GM12878 (cell line): ENCODE measurements around the gene NADSYN1. TPM values are rescaled to one million over a fixed set of nuclear protein-coding genes. Genes with fewer than 3 reads are reported as not detected.

Experiments
- ATAC-seq: fragments of 200-7000 bp; cut with Tn5 transposase; 3 replicates; pipeline ENCODE4 v1.9.1; 2020; ENCODE audit warnings: mild to moderate bottlenecking, moderate library complexity
- BruUV-seq: library from RNA; stranded (reverse); fragments of 400-500 nt; replicated peaks from 2 replicates; lab custom pipeline; 2021; lab: Mats Ljungman, UMichigan
- CTCF ChIA-PET: fragments of 300-600 bp; sonication (Branson Sonifier 250); formaldehyde crosslinking; extraction: SDS; loops from one replicate; lab custom pipeline; 2021; ENCODE audit warnings: inconsistent platforms; lab: Yijun Ruan, JAX
- POLR2A ChIA-PET: fragments of 350-600 bp; formaldehyde crosslinking; extraction: SDS; loops from one replicate; lab custom pipeline; 2021; ENCODE audit warnings: inconsistent platforms; lab: Charles Lee
- RAD21 ChIA-PET: fragments of 300-600 bp; sonication (Branson Sonifier 250); formaldehyde crosslinking; loops from one replicate; lab custom pipeline; 2023; ENCODE audit warnings: antibody characterized with exemption; ENCODE audit not compliant: unreplicated experiment; lab: Charles Lee
- SMC1A ChIA-PET: fragments of 300-600 bp; sonication (Branson Sonifier 250); formaldehyde crosslinking; loops from one replicate; lab custom pipeline; 2023; ENCODE audit not compliant: unreplicated experiment, uncharacterized antibody; lab: Charles Lee
- DNase-seq: peaks from one replicate; pipeline ENCODE4 v3.0.0-alpha.2; 2011; ENCODE audit warnings: low read depth, low spot score
- FAIRE-seq: peaks from 3 replicates; lab custom pipeline; 2011; peaks lifted over from hg19 to GRCh38; lab: Jason Lieb, UNC
- H2AFZ ChIP-seq: 2 replicates; pipeline ENCODE4 v1.6.0; 2011; ENCODE audit warnings: low read depth, low read length, control low read depth; ENCODE audit not compliant: control insufficient read depth
- H3K27ac ChIP-seq: 2 replicates; pipeline ENCODE4 v1.5.1; 2011; ENCODE audit warnings: control low read depth; ENCODE audit not compliant: control insufficient read depth, insufficient read depth
- H3K27me3 ChIP-seq, 2 experiments: replicated peaks in 1 of 2; 2 replicates each; pipeline versions ENCODE4 v1.6.0 to v1.6.1; 2011; ENCODE audit warnings: low read length in 1 of 2; ENCODE audit not compliant: control insufficient read depth in 2 of 2, insufficient read depth in 2 of 2
- H3K36me3 ChIP-seq, 2 experiments: 2 replicates each; pipeline ENCODE4 v1.5.1; 2011; ENCODE audit warnings: low read length in 1 of 2; ENCODE audit not compliant: control insufficient read depth in 2 of 2, insufficient read depth in 2 of 2
- H3K4me1 ChIP-seq: 2 replicates; pipeline ENCODE4 v1.6.1; 2011; ENCODE audit warnings: mild to moderate bottlenecking, low read length, moderate library complexity, mixed read lengths; ENCODE audit not compliant: control insufficient read depth, insufficient read depth
- H3K4me2 ChIP-seq: 2 replicates; pipeline ENCODE4 v1.6.0; 2011; ENCODE audit warnings: control low read depth; ENCODE audit not compliant: control insufficient read depth, insufficient read depth
- H3K4me3 ChIP-seq: fragments of 200-600 bp; sonication (generic); 2 replicates; pipeline ENCODE4 v1.5.1; 2016
- H3K79me2 ChIP-seq: 2 replicates; pipeline ENCODE4 v1.6.0; 2011; ENCODE audit warnings: low read length; ENCODE audit not compliant: control insufficient read depth, insufficient read depth
- H3K9ac ChIP-seq: 2 replicates; pipeline ENCODE4 v1.8.0; 2011; ENCODE audit warnings: low read length, control low read depth, mixed read lengths; ENCODE audit not compliant: control insufficient read depth, insufficient read depth
- H3K9me3 ChIP-seq: replicated peaks from 3 replicates; pipeline ENCODE4 v1.5.1; 2011; ENCODE audit warnings: mild to moderate bottlenecking, low read length; ENCODE audit not compliant: control insufficient read depth, insufficient read depth
- H4K20me1 ChIP-seq: 2 replicates; pipeline ENCODE4 v1.6.0; 2011; ENCODE audit not compliant: control insufficient read depth, insufficient read depth
- BCL3 ChIP-seq: IDR thresholded peaks from 2 replicates; pipeline ENCODE4 v1.6.1; 2011; ENCODE audit warnings: borderline replicate concordance, low read depth, mild to moderate bottlenecking, moderate library complexity, low read length; ENCODE audit not compliant: insufficient read depth, poor library complexity, severe bottlenecking
- BHLHE40 ChIP-seq, 2 experiments: fragments of 450-650 bp in 1 of 2; IDR thresholded peaks; 2 replicates each; pipeline ENCODE4 v1.6.1; 2011 to 2017; ENCODE audit warnings: low read depth in 2 of 2, borderline replicate concordance in 1 of 2, improper control_type of control experiment in 1 of 2, low read length in 1 of 2, mild to moderate bottlenecking in 1 of 2
- CHD4 ChIP-seq: fragments of 200-600 bp; sonication (generic); IDR thresholded peaks from 2 replicates; pipeline ENCODE4 v1.6.1; 2016; ENCODE audit warnings: mild to moderate bottlenecking
- FOXK2 ChIP-seq: fragments of 450-650 bp; IDR thresholded peaks from 2 replicates; pipeline ENCODE4 v1.6.1; 2017; ENCODE audit warnings: mild to moderate bottlenecking, moderate library complexity
- IKZF1 ChIP-seq: fragments of 450-650 bp; conservative IDR thresholded peaks from 2 replicates; pipeline ENCODE4 v1.6.1; 2017; ENCODE audit warnings: antibody characterized with exemption, mild to moderate bottlenecking
- JUND ChIP-seq: IDR thresholded peaks from 2 replicates; pipeline ENCODE4 v1.6.1; 2012; ENCODE audit warnings: low read depth, mild to moderate bottlenecking, low read length, improper control_type of control experiment, moderate library complexity
- NBN ChIP-seq: fragments of 450-650 bp; IDR thresholded peaks from 2 replicates; pipeline ENCODE4 v1.6.1; 2016
- RAD51 ChIP-seq: fragments of 450-650 bp; IDR thresholded peaks from 2 replicates; pipeline ENCODE4 v1.6.1; 2016; ENCODE audit warnings: moderate library complexity, mild to moderate bottlenecking, inconsistent platforms
- SIX5 ChIP-seq: IDR thresholded peaks from 2 replicates; pipeline ENCODE4 v1.6.1; 2011; ENCODE audit warnings: mild to moderate bottlenecking, low read depth, low read length, moderate library complexity; ENCODE audit not compliant: severe bottlenecking
- STAT3 ChIP-seq: IDR thresholded peaks from 2 replicates; pipeline ENCODE4 v1.6.1; 2011; ENCODE audit warnings: low read depth, low read length, improper control_type of control experiment
- YBX1 ChIP-seq: fragments of 450-650 bp; IDR thresholded peaks from 2 replicates; pipeline ENCODE4 v1.6.1; 2016; ENCODE audit warnings: antibody characterized with exemption
- ZBED1 ChIP-seq: IDR thresholded peaks from 2 replicates; pipeline ENCODE4 v1.6.1; 2016; ENCODE audit warnings: borderline replicate concordance
- WGBS: methylation state at CpG from one replicate; pipeline ENCODE4 v1.1.6; 2016; ENCODE audit warnings: low lambda C conversion rate; ENCODE audit not compliant: insufficient replicate concordance, insufficient coverage; ENCODE audit errors: missing lambda C conversion rate; 5-methylcytosine and 5-hydroxymethylcytosine counted together
- in situ Hi-C: fragments of 300-500 bp; cut with MboI; formaldehyde crosslinking; loops from 9 replicates; pipeline ENCODE4 v1.14.3; 2018; ENCODE audit warnings: mixed read lengths
- intact Hi-C: fragments of 100-400 bp; cut with micrococcal nuclease; formaldehyde crosslinking; loops from one replicate; pipeline ENCODE4 v1.14.2; 2022; ENCODE audit not compliant: unreplicated experiment
- polyA plus RNA-seq, 11 experiments: library from polyadenylated mRNA; depleted of rRNA in 4 of 11; unstranded in 6 of 11; stranded (reverse) in 5 of 11; fragments of >200 nt; fragmentation: Nextera tagmentation in 4 of 11; fragmentation: Illumina TruSeq in 1 of 11; extraction: Ambion mirVana in 4 of 11; extraction: Trizol in 1 of 11; gene quantifications; 1 replicate in 1 of 11; 2 replicates in 10 of 11; pipeline versions ENCODE4 v1.2.1 to v1.2.3, GENCODE V29; 2011 to 2016; ENCODE audit warnings: inconsistent platforms in 2 of 11, missing spikeins in 2 of 11, low read depth in 1 of 11
- total RNA-seq, 4 experiments: library from RNA; depleted of rRNA in 3 of 4; stranded (reverse); fragments of >200 nt in 3 of 4; fragmentation: Illumina TruSeq in 1 of 4; extraction: Trizol in 1 of 4; gene quantifications; 2 replicates each; pipeline versions ENCODE4 v1.2.1 to v1.2.3, GENCODE V29; 2013 to 2021
- TF ChIP-seq, protein P1 (sequence below): IDR thresholded peaks from 2 replicates; pipeline ENCODE4 v1.6.1; 2012; ENCODE audit warnings: improper control_type of control experiment, low read depth, low read length; ENCODE audit not compliant: insufficient replicate concordance
- TF ChIP-seq, protein P2 (sequence below): IDR thresholded peaks from 2 replicates; pipeline ENCODE4 v1.6.1; 2011; ENCODE audit warnings: borderline replicate concordance, low read depth, mild to moderate bottlenecking, moderate library complexity, mixed read lengths, low read length; ENCODE audit not compliant: insufficient read depth; ENCODE audit errors: extremely low read length

The NADSYN1 gene
- total and polyA plus RNA-seq, 10 of the 15 experiments (the other 5 are each of a cell fraction or from before 2014, with no cell fraction given) = 12.2 to 90.2 (median 69.5) TPM

DNA sequence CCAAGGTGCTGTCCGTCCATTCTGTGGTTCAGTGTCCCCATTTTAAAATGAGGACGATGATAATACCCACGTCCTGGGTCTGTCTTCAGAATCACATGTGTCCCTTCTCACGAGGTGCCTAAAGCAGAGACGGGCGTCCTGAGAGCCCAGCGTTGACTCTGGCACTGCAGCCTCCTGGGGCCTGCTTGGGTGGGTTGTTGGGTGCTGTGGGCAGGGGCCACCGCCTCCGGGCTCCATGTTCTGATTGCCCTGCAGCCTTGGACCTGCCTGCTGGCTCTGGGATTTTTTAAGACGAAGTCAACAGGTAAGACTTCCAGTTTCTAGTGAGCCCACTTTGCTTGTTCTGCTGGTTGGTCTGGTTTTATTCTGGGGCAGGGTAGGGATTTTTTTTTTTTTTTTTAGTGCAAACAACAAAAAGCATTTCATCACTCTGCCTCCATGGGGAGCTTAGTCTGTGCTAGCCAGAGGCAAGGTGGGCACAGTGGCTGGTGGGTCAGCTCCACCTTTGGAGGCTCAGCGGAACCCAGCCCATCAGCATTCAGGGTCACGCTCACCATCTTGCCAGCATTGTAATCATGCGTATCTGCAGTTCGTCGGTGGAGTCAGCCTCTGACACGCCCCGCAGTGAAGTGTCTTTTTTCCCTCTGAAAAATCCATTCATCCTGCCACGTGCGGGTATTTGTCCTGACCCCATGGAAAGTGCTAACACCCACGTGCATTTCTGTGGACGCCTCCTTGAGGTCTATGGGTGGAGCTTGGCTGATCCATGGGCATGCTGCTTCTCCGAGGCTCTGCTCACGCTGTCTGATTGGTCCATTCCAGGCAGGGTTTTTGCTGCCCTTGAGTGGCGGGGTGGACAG lies 28.3 kb downstream of the NADSYN1 start:
- BruUV-seq = no TSS peak
- Histone ChIP-seq H2AFZ (no peak overlapping the region), H3K9me3 (no peaks in the 10 kb centered on the region), H3K4me2 (no peak overlapping the region), H3K36me3 (peaks cover 29 to 45% of the 10 kb centered on the region in 2 experiments), H3K27ac (no peak overlapping the region), H3K4me3 (no peak overlapping the region), H3K4me1 (no peaks in the 10 kb centered on the region), H3K27me3 (no peaks in the 10 kb centered on the region), H4K20me1 (no peaks in the 10 kb centered on the region), H3K79me2 (no peaks in the 10 kb centered on the region), H3K9ac (no peak overlapping the region)
- POLR2A ChIA-PET = no interaction called here
- 94% methylated on average over 24 of the region's 24 CpGs for WGBS
- no peak for TF ChIP-seq BCL3
- TF ChIP-seq NBN = no peak
- no peak for TF ChIP-seq SIX5
- TF ChIP-seq CHD4 = no peak
- TF ChIP-seq, protein P1, sequence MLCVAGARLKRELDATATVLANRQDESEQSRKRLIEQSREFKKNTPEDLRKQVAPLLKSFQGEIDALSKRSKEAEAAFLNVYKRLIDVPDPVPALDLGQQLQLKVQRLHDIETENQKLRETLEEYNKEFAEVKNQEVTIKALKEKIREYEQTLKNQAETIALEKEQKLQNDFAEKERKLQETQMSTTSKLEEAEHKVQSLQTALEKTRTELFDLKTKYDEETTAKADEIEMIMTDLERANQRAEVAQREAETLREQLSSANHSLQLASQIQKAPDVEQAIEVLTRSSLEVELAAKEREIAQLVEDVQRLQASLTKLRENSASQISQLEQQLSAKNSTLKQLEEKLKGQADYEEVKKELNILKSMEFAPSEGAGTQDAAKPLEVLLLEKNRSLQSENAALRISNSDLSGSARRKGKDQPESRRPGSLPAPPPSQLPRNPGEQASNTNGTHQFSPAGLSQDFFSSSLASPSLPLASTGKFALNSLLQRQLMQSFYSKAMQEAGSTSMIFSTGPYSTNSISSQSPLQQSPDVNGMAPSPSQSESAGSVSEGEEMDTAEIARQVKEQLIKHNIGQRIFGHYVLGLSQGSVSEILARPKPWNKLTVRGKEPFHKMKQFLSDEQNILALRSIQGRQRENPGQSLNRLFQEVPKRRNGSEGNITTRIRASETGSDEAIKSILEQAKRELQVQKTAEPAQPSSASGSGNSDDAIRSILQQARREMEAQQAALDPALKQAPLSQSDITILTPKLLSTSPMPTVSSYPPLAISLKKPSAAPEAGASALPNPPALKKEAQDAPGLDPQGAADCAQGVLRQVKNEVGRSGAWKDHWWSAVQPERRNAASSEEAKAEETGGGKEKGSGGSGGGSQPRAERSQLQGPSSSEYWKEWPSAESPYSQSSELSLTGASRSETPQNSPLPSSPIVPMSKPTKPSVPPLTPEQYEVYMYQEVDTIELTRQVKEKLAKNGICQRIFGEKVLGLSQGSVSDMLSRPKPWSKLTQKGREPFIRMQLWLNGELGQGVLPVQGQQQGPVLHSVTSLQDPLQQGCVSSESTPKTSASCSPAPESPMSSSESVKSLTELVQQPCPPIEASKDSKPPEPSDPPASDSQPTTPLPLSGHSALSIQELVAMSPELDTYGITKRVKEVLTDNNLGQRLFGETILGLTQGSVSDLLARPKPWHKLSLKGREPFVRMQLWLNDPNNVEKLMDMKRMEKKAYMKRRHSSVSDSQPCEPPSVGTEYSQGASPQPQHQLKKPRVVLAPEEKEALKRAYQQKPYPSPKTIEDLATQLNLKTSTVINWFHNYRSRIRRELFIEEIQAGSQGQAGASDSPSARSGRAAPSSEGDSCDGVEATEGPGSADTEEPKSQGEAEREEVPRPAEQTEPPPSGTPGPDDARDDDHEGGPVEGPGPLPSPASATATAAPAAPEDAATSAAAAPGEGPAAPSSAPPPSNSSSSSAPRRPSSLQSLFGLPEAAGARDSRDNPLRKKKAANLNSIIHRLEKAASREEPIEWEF = no peak
- no peak for TF ChIP-seq FOXK2
- no peak for TF ChIP-seq JUND
- no peak for TF ChIP-seq ZBED1
- no peak for TF ChIP-seq STAT3
- TF ChIP-seq IKZF1 = no peak
- no peak for TF ChIP-seq BHLHE40 (IDR thresholded peaks at IDR 0.05; ENCODE audit: borderline replicate concordance in 1 of 2, low read depth in 2 of 2, low read length in 1 of 2)
- TF ChIP-seq YBX1 = no peak
- TF ChIP-seq, protein P2, sequence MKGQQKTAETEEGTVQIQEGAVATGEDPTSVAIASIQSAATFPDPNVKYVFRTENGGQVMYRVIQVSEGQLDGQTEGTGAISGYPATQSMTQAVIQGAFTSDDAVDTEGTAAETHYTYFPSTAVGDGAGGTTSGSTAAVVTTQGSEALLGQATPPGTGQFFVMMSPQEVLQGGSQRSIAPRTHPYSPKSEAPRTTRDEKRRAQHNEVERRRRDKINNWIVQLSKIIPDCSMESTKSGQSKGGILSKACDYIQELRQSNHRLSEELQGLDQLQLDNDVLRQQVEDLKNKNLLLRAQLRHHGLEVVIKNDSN = no peak
- no peak for TF ChIP-seq RAD51
- CTCF ChIA-PET = no interaction called here
- no peak for FAIRE-seq
- in situ Hi-C loops (no loop called here), intact Hi-C loops (no loop called here)
- RAD21 ChIA-PET = no interaction called here
- ATAC-seq = no peak
- no peak for DNase-seq
- SMC1A ChIA-PET = no interaction called here
